WTC11 (cell line): ENCODE results near the gene ADGRF5. TPM values are rescaled to one million over a fixed set of nuclear protein-coding genes. Genes with fewer than 3 reads are reported as not detected.

Experiments
- ATAC-seq: fragments of 200-7000 bp; cut with Tn5 transposase; 2 replicates; pipeline ENCODE4 v1.10.0; 2021; ENCODE audit warnings: mild to moderate bottlenecking, moderate library complexity
- Bru-seq: library from RNA; stranded (reverse); fragments of 400-500 nt; gene quantifications from one replicate; lab custom pipeline; 2021; lab: Mats Ljungman, UMichigan
- CTCF ChIA-PET: fragments of 300-600 bp; sonication (Branson Sonifier 250); formaldehyde crosslinking; loops from one replicate; lab custom pipeline; 2021; ENCODE audit warnings: antibody characterized with exemption; lab: Charles Lee
- POLR2A ChIA-PET: fragments of 350-600 bp; sonication (Branson Sonifier 250); formaldehyde crosslinking; loops from one replicate; lab custom pipeline; 2021; ENCODE audit warnings: antibody characterized with exemption; lab: Charles Lee
- DNase-seq: peaks from one replicate; pipeline ENCODE4 v3.0.0; 2021; ENCODE audit warnings: low spot score
- H3K27ac Mint-ChIP-seq: 2 replicates; pipeline ENCODE4 v1.8.0; 2021; ENCODE audit warnings: mixed read lengths
- H3K27me3 Mint-ChIP-seq: 2 replicates; pipeline ENCODE4 v1.8.0; 2021; ENCODE audit warnings: low read depth, mild to moderate bottlenecking, moderate library complexity, mixed read lengths
- H3K36me3 Mint-ChIP-seq: 2 replicates; pipeline ENCODE4 v1.8.0; 2021; ENCODE audit warnings: mixed read lengths
- H3K4me1 Mint-ChIP-seq: 2 replicates; pipeline ENCODE4 v1.8.0; 2022; ENCODE audit warnings: mixed read lengths
- H3K4me3 Mint-ChIP-seq: 2 replicates; pipeline ENCODE4 v1.8.0; 2021; ENCODE audit warnings: mild to moderate bottlenecking, moderate library complexity, mixed read lengths
- H3K9me3 Mint-ChIP-seq: 2 replicates; pipeline ENCODE4 v1.8.0; 2021; ENCODE audit warnings: mixed read lengths
- AR ChIP-seq: fragments of 250-450 bp; sonication (Bioruptor Pico); IDR thresholded peaks from 2 replicates; pipeline ENCODE4 v1.9.0; 2021; ENCODE audit warnings: mild to moderate bottlenecking
- ATF2 ChIP-seq: sonication (generic); formaldehyde crosslinking; IDR thresholded peaks from 2 replicates; pipeline ENCODE4 v1.8.1; 2022; ENCODE audit warnings: low read depth, missing genetic modification reagents, borderline replicate concordance
- ATF3 ChIP-seq: sonication (generic); formaldehyde crosslinking; conservative IDR thresholded peaks from 2 replicates; pipeline ENCODE4 v1.8.1; 2022; ENCODE audit warnings: mild to moderate bottlenecking, missing genetic modification reagents
- ATF6 ChIP-seq: sonication (generic); formaldehyde crosslinking; IDR thresholded peaks from 2 replicates; pipeline ENCODE4 v1.8.1; 2023; ENCODE audit warnings: mild to moderate bottlenecking, missing genetic modification reagents
- ELF4 ChIP-seq: sonication (generic); formaldehyde crosslinking; IDR thresholded peaks from 2 replicates; pipeline ENCODE4 v1.8.1; 2022; ENCODE audit warnings: low read depth, mild to moderate bottlenecking, moderate library complexity, missing genetic modification reagents
- ESRRA ChIP-seq: sonication (generic); formaldehyde crosslinking; IDR thresholded peaks from 2 replicates; pipeline ENCODE4 v1.8.1; 2022; ENCODE audit warnings: mild to moderate bottlenecking, missing genetic modification reagents, borderline replicate concordance
- FOXJ3 ChIP-seq: sonication (generic); formaldehyde crosslinking; IDR thresholded peaks from 2 replicates; pipeline ENCODE4 v1.9.0; 2021; ENCODE audit warnings: missing genetic modification reagents, mild to moderate bottlenecking, borderline replicate concordance
- FOXP1 ChIP-seq: sonication (generic); formaldehyde crosslinking; IDR thresholded peaks from 2 replicates; pipeline ENCODE4 v1.8.0; 2022; ENCODE audit warnings: missing genetic modification reagents, mild to moderate bottlenecking, moderate library complexity, borderline replicate concordance
- HMGA2 ChIP-seq: fragments of 250-450 bp; sonication (Bioruptor Pico); IDR thresholded peaks from 2 replicates; pipeline ENCODE4 v1.4.0; 2021; ENCODE audit warnings: mild to moderate bottlenecking, moderate library complexity
- JAZF1 ChIP-seq: fragments of 250-450 bp; sonication (Bioruptor Pico); IDR thresholded peaks from 2 replicates; pipeline ENCODE4 v1.9.0; 2021; ENCODE audit warnings: moderate library complexity, mild to moderate bottlenecking, inconsistent platforms
- MAX ChIP-seq: sonication (generic); formaldehyde crosslinking; IDR thresholded peaks from 2 replicates; pipeline ENCODE4 v1.8.0; 2022; ENCODE audit warnings: mild to moderate bottlenecking, missing genetic modification reagents
- MXD4 ChIP-seq: fragments of 250-450 bp; sonication (Bioruptor Pico); IDR thresholded peaks from 2 replicates; pipeline ENCODE4 v1.8.0; 2021; ENCODE audit warnings: mild to moderate bottlenecking, moderate library complexity, borderline replicate concordance
- MYBL2 ChIP-seq: sonication (generic); formaldehyde crosslinking; IDR thresholded peaks from 2 replicates; pipeline ENCODE4 v1.8.1; 2023; ENCODE audit warnings: mild to moderate bottlenecking, moderate library complexity, missing genetic modification reagents
- NFATC4 ChIP-seq: fragments of 250-450 bp; sonication (Bioruptor Pico); IDR thresholded peaks from 2 replicates; pipeline ENCODE4 v1.9.0; 2021; ENCODE audit warnings: mild to moderate bottlenecking
- NR1H2 ChIP-seq: sonication (generic); formaldehyde crosslinking; IDR thresholded peaks from 2 replicates; pipeline ENCODE4 v1.9.0; 2021; ENCODE audit warnings: mild to moderate bottlenecking, moderate library complexity, missing genetic modification reagents
- NR3C1 ChIP-seq: sonication (generic); formaldehyde crosslinking; conservative IDR thresholded peaks from 2 replicates; pipeline ENCODE4 v1.8.1; 2023; ENCODE audit warnings: low read depth, mild to moderate bottlenecking, missing genetic modification reagents
- PREB ChIP-seq: sonication (generic); formaldehyde crosslinking; IDR thresholded peaks from 2 replicates; pipeline ENCODE4 v1.8.1; 2022; ENCODE audit warnings: mild to moderate bottlenecking, missing genetic modification reagents, moderate library complexity, borderline replicate concordance
- RELA ChIP-seq: sonication (generic); formaldehyde crosslinking; IDR thresholded peaks from 2 replicates; pipeline ENCODE4 v1.8.1; 2022; ENCODE audit warnings: missing genetic modification reagents, mild to moderate bottlenecking, borderline replicate concordance
- SMAD4 ChIP-seq: sonication (generic); formaldehyde crosslinking; IDR thresholded peaks from 2 replicates; pipeline ENCODE4 v1.8.0; 2022; ENCODE audit warnings: mild to moderate bottlenecking, missing genetic modification reagents
- USF1 ChIP-seq: sonication (generic); formaldehyde crosslinking; IDR thresholded peaks from 2 replicates; pipeline ENCODE4 v1.8.0; 2022; ENCODE audit warnings: mild to moderate bottlenecking, missing genetic modification reagents
- ZBTB21 ChIP-seq: sonication (generic); formaldehyde crosslinking; IDR thresholded peaks from 2 replicates; pipeline ENCODE4 v1.8.1; 2023; ENCODE audit warnings: mild to moderate bottlenecking, missing genetic modification reagents, borderline replicate concordance
- ZNF219 ChIP-seq: sonication (generic); formaldehyde crosslinking; IDR thresholded peaks from 2 replicates; pipeline ENCODE4 v1.8.0; 2023; ENCODE audit warnings: missing genetic modification reagents, mild to moderate bottlenecking, borderline replicate concordance
- ZNF317 ChIP-seq: sonication (generic); formaldehyde crosslinking; IDR thresholded peaks from 2 replicates; pipeline ENCODE4 v1.8.1; 2023; ENCODE audit warnings: low read depth, mild to moderate bottlenecking, moderate library complexity, missing genetic modification reagents, borderline replicate concordance
- ZNF423 ChIP-seq: fragments of 250-450 bp; sonication (Bioruptor Pico); IDR thresholded peaks from 2 replicates; pipeline ENCODE4 v2.1.2; 2022; ENCODE audit warnings: mild to moderate bottlenecking, moderate library complexity
- long read RNA-seq, 3 experiments: library from RNA in 1 of 3; library from capped mRNA in 1 of 3; library from polyadenylated mRNA in 1 of 3; unstranded in 2 of 3; stranded (forward) in 1 of 3; transcript quantifications; one replicate each; pipeline ENCODE4 v2.0.0, GENCODE V29; 2021
- total RNA-seq: library from RNA; stranded (reverse); gene quantifications from 3 replicates; pipeline ENCODE4 v1.2.3, GENCODE V29; 2021

ADGRF5 gene
- 0.11 to 0.25 TPM (median 0.24 TPM) in 3 replicates for total RNA-seq
- Bru-seq, nascent RNA: percentile 2 among the genes with signal in this experiment
- long read RNA-seq, experiment 1: 0 reads
- long read RNA-seq, experiment 2: 0 reads
- long read RNA-seq, experiment 3: 0 reads

- TF ChIP-seq ZNF423: no peak
- no peak for TF ChIP-seq SMAD4 (CRISPR knock-in tag)
- TF ChIP-seq ESRRA (CRISPR knock-in tag): no peak
- TF ChIP-seq HMGA2 (CRISPR knock-in tag): no peak
- no peak for TF ChIP-seq MXD4
- TF ChIP-seq FOXP1 (CRISPR knock-in tag): no peak
- TF ChIP-seq FOXJ3 (CRISPR knock-in tag): no peak
- TF ChIP-seq ATF6 (CRISPR knock-in tag): no peak
- TF ChIP-seq ATF3 (CRISPR knock-in tag): no peak
- no peak for TF ChIP-seq NR3C1
- TF ChIP-seq MAX (CRISPR knock-in tag): no peak
- TF ChIP-seq NFATC4 (CRISPR knock-in tag): no peak
- TF ChIP-seq ZBTB21 (CRISPR knock-in tag): no peak
- no peak for DNase-seq
- ChIA-PET CTCF (interaction anchor here (0.6 to 1.4 kb wide), 2 partner anchors 60 to 66 kb away, joined by 3 read pairs; no protein-coding TSS in a partner anchor), POLR2A (no interaction called here)
- Mint-ChIP-seq H3K9me3 (peaks cover 9% of the 10 kb centered on the region), H3K27ac (no peak within 1 kb of the TSS), H3K27me3 (no peaks in the 10 kb centered on the region), H3K36me3 (no peaks in the 10 kb centered on the region), H3K4me1 (peaks cover 5% of the 10 kb centered on the region), H3K4me3 (no peak within 1 kb of the TSS)
- ATAC-seq: no peak
Observed at GRCh38 chr6:46921731-46922130, at the start of gene ADGRF5. Gene ADGRF5 (minus strand): TSS chr6:46921938. CDS start chr6:46906762, 15,176 bp downstream.

GRCh38 chr6:46969206-46969605 lies 47.5 kb upstream of the ADGRF5 start:
- CTCF ChIA-PET: no interaction called here
- no peaks in the 10 kb centered on the region for H3K9me3 Mint-ChIP-seq
- H3K36me3 Mint-ChIP-seq: no peaks in the 10 kb centered on the region
- H3K27ac Mint-ChIP-seq: no peak overlapping the region
- no peak for DNase-seq
- H3K27me3 Mint-ChIP-seq: no peaks in the 10 kb centered on the region
- no peak overlapping the region for H3K4me3 Mint-ChIP-seq
- POLR2A ChIA-PET: no interaction called here
- H3K4me1 Mint-ChIP-seq: peaks cover 6% of the 10 kb centered on the region
- ATAC-seq: no peak
- TF ChIP-seq MYBL2 (CRISPR knock-in tag) (no peak), PREB (CRISPR knock-in tag) (no peak), ZNF317 (CRISPR knock-in tag) (no peak), AR (CRISPR knock-in tag) (no peak), USF1 (no peak), JAZF1 (CRISPR knock-in tag) (no peak), NR1H2 (CRISPR knock-in tag) (no peak), MAX (CRISPR knock-in tag) (no peak), RELA (CRISPR knock-in tag) (no peak), ATF3 (CRISPR knock-in tag) (no peak), ATF2 (CRISPR knock-in tag) (no peak), ELF4 (CRISPR knock-in tag) (no peak), ZNF219 (CRISPR knock-in tag) (no peak)
